ENCODE results near the gene MIEF2. TPM values are rescaled to one million over a fixed set of nuclear protein-coding genes. Genes with fewer than 3 reads are reported as not detected.
A peak's percentile ranks its signal among the peaks of the same experiment; 100 is the strongest.
"Not testable (repeated sequence)": the region's sequence is repeated elsewhere in the genome, so short reads cannot be mapped to it uniquely, and the experiment has no call there.

Gene MIEF2
- total RNA-seq, 2 experiments from 2014 or later, result 3.2 to 4.3 TPM

- H3K4me3 Mint-ChIP-seq, result no peak overlapping the region
- no peaks in the 10 kb centered on the region for H3K4me1 Mint-ChIP-seq
- no peak overlapping the region for H3K27ac Mint-ChIP-seq
- DNase-seq, result no peak
- no peaks in the 10 kb centered on the region for H3K9me3 Mint-ChIP-seq
- no peaks in the 10 kb centered on the region for H3K27me3 Mint-ChIP-seq
- H3K36me3 Mint-ChIP-seq, result peaks cover 16% of the 10 kb centered on the region
These were observed 20.4 kb downstream of the MIEF2 start for GRCh38 chr17:18280766-18281371.

GRCh38 chr17:18281788-18282187, 21.3 kb downstream of the MIEF2 start:
- no peak overlapping the region for H3K27ac Mint-ChIP-seq
- H3K36me3 Mint-ChIP-seq, result peaks cover 18% of the 10 kb centered on the region
- no peaks in the 10 kb centered on the region for H3K27me3 Mint-ChIP-seq
- no peaks in the 10 kb centered on the region for H3K4me1 Mint-ChIP-seq
- no peak for DNase-seq
- H3K4me3 Mint-ChIP-seq, result no peak overlapping the region
- H3K9me3 Mint-ChIP-seq, result no peaks in the 10 kb centered on the region

GRCh38 chr17:18285296-18285695, 24.8 kb downstream of the MIEF2 start:
- H3K4me1 Mint-ChIP-seq, result no peaks in the 10 kb centered on the region
- no peak for DNase-seq
- H3K9me3 Mint-ChIP-seq, result no peaks in the 10 kb centered on the region
- no peak overlapping the region for H3K27ac Mint-ChIP-seq
- H3K27me3 Mint-ChIP-seq, result no peaks in the 10 kb centered on the region
- peaks cover 31% of the 10 kb centered on the region for H3K36me3 Mint-ChIP-seq
- no peak overlapping the region for H3K4me3 Mint-ChIP-seq

- no peaks in the 10 kb centered on the region for H3K9me3 Mint-ChIP-seq
- H3K27me3 Mint-ChIP-seq, result no peaks in the 10 kb centered on the region
- no peak overlapping the region for H3K27ac Mint-ChIP-seq
- DNase-seq, result no peak
- H3K4me3 Mint-ChIP-seq, result no peak overlapping the region
- no peaks in the 10 kb centered on the region for H3K4me1 Mint-ChIP-seq
- H3K36me3 Mint-ChIP-seq, result peaks cover 41% of the 10 kb centered on the region
These were observed 31.5 kb downstream of the MIEF2 start for GRCh38 chr17:18291718-18292540.

GRCh38 chr17:18298061-18298460, 37.6 kb downstream of the MIEF2 start:
- H3K27me3 Mint-ChIP-seq, H3K4me3 Mint-ChIP-seq, H3K27ac Mint-ChIP-seq, H3K9me3 Mint-ChIP-seq, H3K4me1 Mint-ChIP-seq, DNase-seq: not testable (repeated sequence)
- peaks cover 32% of the 10 kb centered on the region for H3K36me3 Mint-ChIP-seq

GRCh38 chr17:18300725-18301480, 40.4 kb downstream of the MIEF2 start:
- no peak for DNase-seq
- H3K36me3 Mint-ChIP-seq, result peaks cover 29% of the 10 kb centered on the region
- no peaks in the 10 kb centered on the region for H3K27me3 Mint-ChIP-seq
- H3K4me1 Mint-ChIP-seq, result no peaks in the 10 kb centered on the region
- no peak overlapping the region for H3K4me3 Mint-ChIP-seq
- no peaks in the 10 kb centered on the region for H3K9me3 Mint-ChIP-seq
- no peak overlapping the region for H3K27ac Mint-ChIP-seq

GRCh38 chr17:18303206-18303605, 42.7 kb downstream of the MIEF2 start:
- not testable (repeated sequence) for H3K27me3 Mint-ChIP-seq, H3K27ac Mint-ChIP-seq, H3K4me1 Mint-ChIP-seq, H3K4me3 Mint-ChIP-seq, DNase-seq, H3K9me3 Mint-ChIP-seq
- H3K36me3 Mint-ChIP-seq, result peaks cover 23% of the 10 kb centered on the region

GRCh38 chr17:18309202-18309601, 48.7 kb downstream of the MIEF2 start:
- Mint-ChIP-seq H3K4me3 (no peak overlapping the region), H3K27ac (no peak overlapping the region), H3K36me3 (peaks cover 41% of the 10 kb centered on the region)

GRCh38 chr17:18314059-18314730, 53.7 kb downstream of the MIEF2 start:
- Mint-ChIP-seq H3K4me1 (peaks cover 61% of the 10 kb centered on the region), H3K27me3 (no peaks in the 10 kb centered on the region), H3K27ac (peak overlapping the region; percentile 98), H3K9me3 (no peaks in the 10 kb centered on the region), H3K4me3 (peak overlapping the region; percentile 92), H3K36me3 (peaks cover 57% of the 10 kb centered on the region)
- no peak for DNase-seq

More at GRCh38 chr17:18309202-18309601, 48.7 kb downstream of the MIEF2 start:
- no peak for DNase-seq
- H3K9me3 Mint-ChIP-seq, result no peaks in the 10 kb centered on the region
- H3K27me3 Mint-ChIP-seq, result no peaks in the 10 kb centered on the region
- H3K4me1 Mint-ChIP-seq, result peaks cover 29% of the 10 kb centered on the region

GRCh38 chr17:18314731-18315561, 54.5 kb downstream of the MIEF2 start, which contains the start of the genes SMCR8 and TOP3A:
Gene SMCR8 (plus strand): TSS chr17:18315293. CDS start chr17:18315790, 497 bp downstream.
Gene TOP3A (minus strand): TSS chr17:18314994. CDS start chr17:18314778, 216 bp downstream.
- H3K9me3 Mint-ChIP-seq, result no peaks in the 10 kb centered on the region
- peaks cover 68% of the 10 kb centered on the region for H3K4me1 Mint-ChIP-seq
- H3K4me3 Mint-ChIP-seq, result peak within 1 kb of the TSS; percentile 92
- DNase-seq, result peak; percentile 97
- peaks cover 57% of the 10 kb centered on the region for H3K36me3 Mint-ChIP-seq
- no peaks in the 10 kb centered on the region for H3K27me3 Mint-ChIP-seq
- H3K27ac Mint-ChIP-seq, result peak within 1 kb of the TSS; percentile 98

- peak overlapping the region; percentile 92 for H3K4me3 Mint-ChIP-seq
- H3K27me3 Mint-ChIP-seq, result no peaks in the 10 kb centered on the region
- no peak for DNase-seq
- no peaks in the 10 kb centered on the region for H3K9me3 Mint-ChIP-seq
- H3K36me3 Mint-ChIP-seq, result peaks cover 51% of the 10 kb centered on the region
- peak overlapping the region; percentile 98 for H3K27ac Mint-ChIP-seq
- peaks cover 71% of the 10 kb centered on the region for H3K4me1 Mint-ChIP-seq
These were observed 55.1 kb downstream of the MIEF2 start for GRCh38 chr17:18315562-18315922.

GRCh38 chr17:18315961-18316360, 55.5 kb downstream of the MIEF2 start:
- no peak for DNase-seq
- H3K4me1 Mint-ChIP-seq, result peaks cover 71% of the 10 kb centered on the region
- H3K36me3 Mint-ChIP-seq, result peaks cover 47% of the 10 kb centered on the region
- no peaks in the 10 kb centered on the region for H3K27me3 Mint-ChIP-seq
- peak overlapping the region; percentile 98 for H3K27ac Mint-ChIP-seq
- H3K4me3 Mint-ChIP-seq, result peak overlapping the region; percentile 92
- no peaks in the 10 kb centered on the region for H3K9me3 Mint-ChIP-seq

Measured in activated naive CD8-positive, alpha-beta T cell treated with anti-CD3 and anti-CD28 coated beads for 36 hours (primary cell).